DND-41 (cell line): ENCODE measurements around the gene L3MBTL3.

ENCODE experiments used
- CTCF ChIP-seq: IDR thresholded peaks from 2 replicates; pipeline ENCODE4 v1.5.1; 2012; ENCODE audit warnings: borderline replicate concordance, low read length, moderate library complexity, mild to moderate bottlenecking; ENCODE audit not compliant: poor library complexity, severe bottlenecking; ENCODE audit errors: extremely low read depth
- EZH2 ChIP-seq: IDR thresholded peaks from 3 replicates; pipeline ENCODE4 v1.6.1; 2012; ENCODE audit warnings: borderline replicate concordance, low read depth, mild to moderate bottlenecking, moderate library complexity, low read length, inconsistent platforms; ENCODE audit not compliant: severe bottlenecking

- no peak for TF ChIP-seq CTCF
- no peak for TF ChIP-seq EZH2
Observed at GRCh38 chr6:130122243-130122642, 103.9 kb downstream of the L3MBTL3 start.
